Right lobe of liver (tissue), 4 donors: ENCODE data around the gene NRF1.
"Not testable (repeated sequence)": the region's sequence is repeated elsewhere in the genome, so short reads cannot be mapped to it uniquely, and the experiment has no call there.

Experiments
- CTCF ChIP-seq, 4 donors: fragments of 200-600 bp in 3 of 4; fragments of 450-650 bp in 1 of 4; IDR thresholded peaks; one replicate each; pipeline versions ENCODE4 v1.5.1 to v1.8.0; 2016 to 2022; ENCODE audit warnings: antibody characterized with exemption in 4 of 4, mild to moderate bottlenecking in 2 of 4
- POLR2A ChIP-seq: fragments of 450-650 bp; IDR thresholded peaks from one replicate; pipeline ENCODE4 v1.6.1; 2017; ENCODE audit warnings: antibody characterized with exemption, mild to moderate bottlenecking
- donor health status: DM: no; HTN: no; CAD: no.
- donor health status: DM: no; HTN: no; CAD: no.
- donor health status: DM: no; HTN: yes; CAD: no.

GRCh38 chr7:129586179-129586578, 25.3 kb upstream of the NRF1 start:
- not testable (repeated sequence) for TF ChIP-seq CTCF (IDR thresholded peaks at IDR 0.05); POLR2A
